Endothelial cell of umbilical vein (primary cell): ENCODE results near the gene AGPAT2. TPM values are rescaled to one million over a fixed set of nuclear protein-coding genes. Genes with fewer than 3 reads are reported as not detected.

Experiments
- BruUV-seq: library from RNA; stranded (reverse); fragments of 400-500 nt; replicated peaks from 2 replicates; lab custom pipeline; 2021; lab: Mats Ljungman, UMichigan
- CTCF ChIA-PET: fragments of 300-600, 350-600 bp; sonication (Branson Sonifier 250); formaldehyde crosslinking; loops from one replicate; lab custom pipeline; 2021; ENCODE audit warnings: antibody characterized with exemption, inconsistent platforms; lab: Charles Lee
- POLR2A ChIA-PET: fragments of 300-600, 350-600 bp; sonication (Branson Sonifier 250); formaldehyde crosslinking; loops from one replicate; lab custom pipeline; 2021; ENCODE audit warnings: antibody characterized with exemption, inconsistent platforms; lab: Charles Lee
- DNase-seq: peaks from one replicate; pipeline ENCODE4 v3.0.0-alpha.2; 2011; ENCODE audit warnings: low read depth, low spot score
- FAIRE-seq: peaks from 2 replicates; lab custom pipeline; 2011; peaks lifted over from hg19 to GRCh38; lab: Jason Lieb, UNC
- H2AFZ ChIP-seq: 2 replicates; pipeline ENCODE4 v1.6.0; 2012; ENCODE audit warnings: low read depth, low read length, control low read depth, inconsistent platforms
- H3K27ac ChIP-seq: 2 replicates; pipeline ENCODE4 v1.5.1; 2011; ENCODE audit warnings: low read depth, mild to moderate bottlenecking, control low read depth, low read length, moderate library complexity; ENCODE audit not compliant: insufficient read depth
- H3K27me3 ChIP-seq, 2 experiments: 2 replicates each; pipeline versions ENCODE4 v1.6.0 to v1.6.1; 2011; ENCODE audit warnings: low read length in 2 of 2, mixed read lengths in 1 of 2; ENCODE audit not compliant: control insufficient read depth in 2 of 2, insufficient read depth in 2 of 2
- H3K36me3 ChIP-seq, 2 experiments: 2 replicates in 1 of 2; 3 replicates in 1 of 2; pipeline ENCODE4 v1.5.1; 2011; ENCODE audit warnings: low read length in 2 of 2, mild to moderate bottlenecking in 1 of 2, moderate library complexity in 1 of 2; ENCODE audit not compliant: control insufficient read depth in 2 of 2, insufficient read depth in 2 of 2; ENCODE audit errors: extremely low read depth in 1 of 2
- H3K4me1 ChIP-seq: 3 replicates; pipeline ENCODE4 v1.5.1; 2011; ENCODE audit warnings: mild to moderate bottlenecking, low read length; ENCODE audit not compliant: control insufficient read depth, insufficient read depth; ENCODE audit errors: extremely low read depth
- H3K4me2 ChIP-seq: 2 replicates; pipeline ENCODE4 v1.6.1; 2011; ENCODE audit warnings: low read length, control low read depth, mixed read lengths; ENCODE audit not compliant: insufficient read depth
- H3K4me3 ChIP-seq, 3 experiments: fragments of 200-600 bp in 1 of 3; sonication (generic), shearing (Covaris generic) in 1 of 3; replicated peaks in 1 of 3; 2 replicates each; pipeline ENCODE4 v1.5.1; 2011 to 2016; ENCODE audit warnings: control low read depth in 3 of 3, low read length in 3 of 3, mild to moderate bottlenecking in 2 of 3, inconsistent platforms in 1 of 3, low read depth in 1 of 3, moderate library complexity in 1 of 3; ENCODE audit not compliant: insufficient read depth in 1 of 3
- H3K79me2 ChIP-seq: 2 replicates; pipeline ENCODE4 v1.6.0; 2012; ENCODE audit warnings: low read length, inconsistent platforms; ENCODE audit not compliant: control insufficient read depth, insufficient read depth
- H3K9ac ChIP-seq: replicated peaks from 2 replicates; pipeline ENCODE3; 2011; ENCODE audit warnings: low read length, control low read depth; ENCODE audit not compliant: insufficient read depth; ENCODE audit errors: extremely low read depth
- H3K9me1 ChIP-seq: replicated peaks from 3 replicates; pipeline ENCODE4 v1.6.0; 2011; ENCODE audit warnings: mild to moderate bottlenecking, low read length; ENCODE audit not compliant: control insufficient read depth, insufficient read depth; ENCODE audit errors: extremely low read depth
- H3K9me3 ChIP-seq: replicated peaks from 2 replicates; pipeline ENCODE4 v1.5.1; 2012; ENCODE audit warnings: low read length, inconsistent platforms; ENCODE audit not compliant: control insufficient read depth, insufficient read depth
- H4K20me1 ChIP-seq: replicated peaks from 2 replicates; pipeline ENCODE3; 2011; ENCODE audit warnings: mild to moderate bottlenecking, low read length; ENCODE audit not compliant: control insufficient read depth, insufficient read depth; ENCODE audit errors: extremely low read depth
- CTCF ChIP-seq, 2 donors: IDR thresholded peaks; 1 replicate in 1 of 2; 2 replicates in 1 of 2; pipeline ENCODE4 v1.5.1; 2011; ENCODE audit warnings: low read length in 2 of 2, mild to moderate bottlenecking in 2 of 2, moderate library complexity in 2 of 2, control low read depth in 1 of 2, inconsistent platforms in 1 of 2, low read depth in 1 of 2; ENCODE audit not compliant: insufficient read depth in 1 of 2; ENCODE audit errors: extremely low read depth in 1 of 2
- EZH2 ChIP-seq: IDR thresholded peaks from 2 replicates; pipeline ENCODE4 v1.6.1; 2012; ENCODE audit warnings: borderline replicate concordance, low read depth, mild to moderate bottlenecking, moderate library complexity, low read length, inconsistent platforms; ENCODE audit not compliant: severe bottlenecking
- FOS ChIP-seq: IDR thresholded peaks from 2 replicates; pipeline ENCODE4 v1.6.1; 2011; ENCODE audit warnings: mild to moderate bottlenecking, low read length, moderate library complexity, borderline replicate concordance; ENCODE audit not compliant: insufficient read depth
- GATA2 ChIP-seq: IDR thresholded peaks from 2 replicates; pipeline ENCODE4 v1.7.0; 2011; ENCODE audit warnings: low read depth, mild to moderate bottlenecking, moderate library complexity, mixed read lengths, low read length; ENCODE audit not compliant: insufficient read length, insufficient read depth
- JUN ChIP-seq: IDR thresholded peaks from 2 replicates; pipeline ENCODE4 v1.6.1; 2011; ENCODE audit warnings: borderline replicate concordance, low read depth; ENCODE audit not compliant: insufficient read length, insufficient read depth
- MYC ChIP-seq: IDR thresholded peaks from one replicate; pipeline ENCODE4 v1.6.1; 2011; ENCODE audit warnings: mild to moderate bottlenecking, low read depth, low read length
- POLR2A ChIP-seq: IDR thresholded peaks from 2 replicates; pipeline ENCODE4 v1.6.1; 2012; ENCODE audit warnings: low read depth, mild to moderate bottlenecking, control low read depth, low read length
- POLR2AphosphoS5 ChIP-seq: IDR thresholded peaks from 2 replicates; pipeline ENCODE4 v1.6.1; 2012; ENCODE audit warnings: low read depth, mild to moderate bottlenecking, control low read depth, low read length, moderate library complexity; ENCODE audit not compliant: insufficient read depth
- dilution Hi-C: fragments of 300-500 bp; cut with MboI; formaldehyde crosslinking; loops from one replicate; pipeline ENCODE4 v1.15.0; 2019; ENCODE audit warnings: low sequenced_read_pairs; ENCODE audit not compliant: extremely low pct_ligation_motif_present
- intact Hi-C: fragments of 100-400 bp; cut with micrococcal nuclease; formaldehyde crosslinking; loops from one replicate; pipeline ENCODE4 v1.10.0; 2022
- polyA plus RNA-seq, 4 experiments: library from polyadenylated mRNA; depleted of rRNA in 3 of 4; stranded (reverse) in 3 of 4; unstranded in 1 of 4; fragments of >200 nt; gene quantifications; 2 replicates each; pipeline versions ENCODE4 v1.2.1 to v1.2.3, GENCODE V29; 2011 to 2012; ENCODE audit warnings: missing spikeins in 1 of 4
- total RNA-seq: library from RNA; stranded (reverse); gene quantifications from 2 replicates; pipeline ENCODE4 v1.2.3, GENCODE V29; 2021
- TF ChIP-seq, protein P1 (sequence below): IDR thresholded peaks from 2 replicates; pipeline ENCODE4 v1.6.1; 2011; ENCODE audit not compliant: insufficient read depth, insufficient read length

Gene AGPAT2
- total and polyA plus RNA-seq, 2 donors (not counting 3 experiments of a cell fraction or from before 2014, with no cell fraction given), result 45.5 to 55.3 TPM

DNA sequence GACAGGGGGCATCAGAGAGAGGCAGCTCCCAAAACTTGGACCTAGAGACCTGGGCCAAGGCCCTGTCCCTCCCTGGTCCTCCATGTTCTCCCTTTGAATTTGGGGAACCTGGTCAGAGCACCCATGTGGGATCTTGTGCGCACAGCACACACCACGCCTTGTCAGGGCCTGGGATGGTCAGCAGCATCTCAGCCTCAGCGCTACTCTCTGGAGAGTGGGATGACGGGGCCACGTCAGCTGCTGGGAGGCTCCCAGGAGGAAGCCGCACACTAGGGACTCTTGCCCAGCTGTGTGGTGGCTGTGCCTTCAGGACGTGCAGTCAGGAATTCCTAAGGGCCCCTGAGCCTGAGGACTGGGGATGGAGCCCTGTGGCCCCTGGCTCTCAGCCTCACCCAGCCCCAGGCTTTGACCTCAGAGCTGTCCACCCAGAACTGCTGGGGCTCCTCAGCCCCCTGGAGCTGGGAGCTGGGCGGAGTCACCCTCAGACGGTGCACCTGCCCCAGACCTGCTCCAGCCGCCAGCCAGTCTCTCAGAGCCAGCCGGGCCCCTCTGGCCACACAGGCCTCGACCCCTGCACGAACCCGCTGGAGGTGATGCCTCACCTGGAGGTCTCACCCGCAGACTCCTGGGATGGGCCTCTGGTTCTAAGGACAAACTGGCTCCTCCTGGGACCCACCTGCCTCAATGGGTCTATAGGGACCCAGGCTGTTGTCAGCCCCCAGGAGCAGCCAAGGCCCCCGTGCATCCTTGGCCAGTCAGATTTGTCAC, 62.9 kb downstream of the AGPAT2 start:
- H2AFZ ChIP-seq, result no peak overlapping the region
- H3K4me3 ChIP-seq, result no peak overlapping the region
- ChIA-PET POLR2A (interaction anchor here (0.9 to 1.7 kb wide), 6 partner anchors 11 to 141 kb away, joined by 3 to 7 read pairs (median 4); no protein-coding TSS in a partner anchor), CTCF (interaction anchor here (0.8 to 7.3 kb wide), 15 partner anchors 11 to 138 kb away, joined by 3 to 261 read pairs (median 9); partner anchors contain the start of gene NOTCH1)
- no peaks in the 10 kb centered on the region for H3K79me2 ChIP-seq
- H3K27me3 ChIP-seq, result no peaks in the 10 kb centered on the region
- no peak for FAIRE-seq
- dilution Hi-C loops, result no loop called here
- no peaks in the 10 kb centered on the region for H3K9me1 ChIP-seq
- no peaks in the 10 kb centered on the region for H3K9me3 ChIP-seq
- no peaks in the 10 kb centered on the region for H4K20me1 ChIP-seq
- no TSS peak for BruUV-seq
- no peak overlapping the region for H3K9ac ChIP-seq
- peaks cover 12% of the 10 kb centered on the region for H3K4me1 ChIP-seq
- intact Hi-C loops, result no loop called here
- H3K27ac ChIP-seq, result no peak overlapping the region
- no peak for DNase-seq
- no peaks in the 10 kb centered on the region for H3K36me3 ChIP-seq
- no peak overlapping the region for H3K4me2 ChIP-seq
- TF ChIP-seq EZH2, result no peak
- TF ChIP-seq, protein P1, sequence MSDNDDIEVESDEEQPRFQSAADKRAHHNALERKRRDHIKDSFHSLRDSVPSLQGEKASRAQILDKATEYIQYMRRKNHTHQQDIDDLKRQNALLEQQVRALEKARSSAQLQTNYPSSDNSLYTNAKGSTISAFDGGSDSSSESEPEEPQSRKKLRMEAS, result no peak
- no peak for TF ChIP-seq MYC
- no peak for TF ChIP-seq POLR2A
- TF ChIP-seq GATA2, result no peak
- TF ChIP-seq JUN, result no peak
- TF ChIP-seq FOS, result no peak
- no peak for TF ChIP-seq CTCF (IDR thresholded peaks at IDR 0.05; ENCODE audit: extremely low read depth in 1 of 2, insufficient read depth in 1 of 2, low read depth in 1 of 2, low read length in 2 of 2)
- no peak for TF ChIP-seq POLR2AphosphoS5
